Stimulated activated memory B cell treated with anti-CD40 and anti-IgM and Interleukin-4, amounts not matched to agents 10 μg/mL and 1 μg/mL and 100 μg/mL, for 72 hours (primary cell): ENCODE results near the gene NRN1L.
"Not testable (repeated sequence)": the region's sequence is repeated elsewhere in the genome, so short reads cannot be mapped to it uniquely, and the experiment has no call there.

Experiments
- ATAC-seq: fragments of 150-1000 bp; cut with Tn5 transposase; 2 replicates; pipeline ENCODE4 v1.10.0; 2021
- H3K27ac Mint-ChIP-seq: one replicate; pipeline ENCODE4 v1.8.0; 2022; ENCODE audit warnings: mild to moderate bottlenecking, mixed read lengths
- H3K27me3 Mint-ChIP-seq: one replicate; pipeline ENCODE4 v1.8.0; 2022; ENCODE audit warnings: mixed read lengths
- H3K36me3 Mint-ChIP-seq: one replicate; pipeline ENCODE4 v1.8.0; 2022; ENCODE audit warnings: mixed read lengths
- H3K4me1 Mint-ChIP-seq: one replicate; pipeline ENCODE4 v1.8.0; 2022; ENCODE audit warnings: mixed read lengths
- H3K4me3 Mint-ChIP-seq: one replicate; pipeline ENCODE4 v1.8.0; 2022; ENCODE audit warnings: mild to moderate bottlenecking, moderate library complexity, mixed read lengths
- H3K9me3 Mint-ChIP-seq: one replicate; pipeline ENCODE4 v1.8.0; 2022; ENCODE audit warnings: mixed read lengths

NRN1L gene

GRCh38 chr16:67884684-67885083 lies at the start of gene NRN1L:
TSS of gene NRN1L (plus strand) at chr16:67884885. CDS start at chr16:67884904, 19 bp downstream.
- Mint-ChIP-seq H3K27ac (no peak within 1 kb of the TSS), H3K4me3 (no peak within 1 kb of the TSS), H3K4me1 (peaks cover 9% of the 10 kb centered on the region), H3K36me3 (peaks cover 43% of the 10 kb centered on the region), H3K27me3 (no peaks in the 10 kb centered on the region), H3K9me3 (no peaks in the 10 kb centered on the region)
- no peak for ATAC-seq

DNA sequence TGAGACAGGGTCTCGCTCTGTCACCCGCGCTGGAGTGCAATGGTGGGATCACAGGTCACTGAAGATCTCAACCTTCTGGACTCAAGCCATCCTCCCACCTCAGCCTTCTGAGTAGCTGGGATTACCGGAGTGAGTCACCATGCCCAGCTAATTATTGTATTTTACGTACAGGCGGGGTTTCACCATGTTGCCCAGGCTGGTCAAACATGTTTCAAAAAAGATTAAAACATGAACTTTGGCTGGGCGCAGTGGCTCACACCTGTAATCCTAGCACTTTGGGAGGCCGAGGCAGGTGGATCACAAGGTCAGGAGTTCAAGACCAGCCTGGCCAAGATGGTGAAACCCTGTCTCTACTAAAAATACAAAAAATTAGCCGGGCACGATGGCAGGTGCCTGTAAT lies 47.5 kb upstream of the NRN1L start:
- not testable (repeated sequence) for H3K27ac Mint-ChIP-seq
- H3K4me1 Mint-ChIP-seq, result peaks cover 25% of the 10 kb centered on the region

DNA sequence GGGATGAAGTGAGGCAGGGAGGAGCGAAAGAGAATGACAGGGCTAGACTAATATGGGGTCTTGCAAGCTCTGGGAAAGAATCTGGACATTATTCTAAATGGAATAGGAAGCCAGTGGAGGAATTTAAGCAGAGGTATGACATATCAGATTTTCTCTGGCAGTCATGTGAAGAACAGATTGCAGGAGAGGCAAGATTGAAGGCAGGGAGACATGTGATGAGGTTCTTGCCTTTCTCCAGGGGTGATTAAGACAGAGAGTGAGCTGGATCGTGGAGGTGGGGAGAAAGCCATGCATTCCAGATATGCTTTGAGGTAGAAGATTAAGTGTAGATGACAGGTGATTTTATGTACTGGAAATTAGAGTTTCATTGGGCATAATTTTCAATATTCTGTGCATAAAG lies 46.9 kb upstream of the NRN1L start:
- H3K27me3 Mint-ChIP-seq, result no peaks in the 10 kb centered on the region

More for the DNA sequence above, 47.5 kb upstream of the NRN1L start:
- not testable (repeated sequence) for H3K36me3 Mint-ChIP-seq, H3K4me3 Mint-ChIP-seq, H3K9me3 Mint-ChIP-seq, ATAC-seq, H3K27me3 Mint-ChIP-seq

DNA sequence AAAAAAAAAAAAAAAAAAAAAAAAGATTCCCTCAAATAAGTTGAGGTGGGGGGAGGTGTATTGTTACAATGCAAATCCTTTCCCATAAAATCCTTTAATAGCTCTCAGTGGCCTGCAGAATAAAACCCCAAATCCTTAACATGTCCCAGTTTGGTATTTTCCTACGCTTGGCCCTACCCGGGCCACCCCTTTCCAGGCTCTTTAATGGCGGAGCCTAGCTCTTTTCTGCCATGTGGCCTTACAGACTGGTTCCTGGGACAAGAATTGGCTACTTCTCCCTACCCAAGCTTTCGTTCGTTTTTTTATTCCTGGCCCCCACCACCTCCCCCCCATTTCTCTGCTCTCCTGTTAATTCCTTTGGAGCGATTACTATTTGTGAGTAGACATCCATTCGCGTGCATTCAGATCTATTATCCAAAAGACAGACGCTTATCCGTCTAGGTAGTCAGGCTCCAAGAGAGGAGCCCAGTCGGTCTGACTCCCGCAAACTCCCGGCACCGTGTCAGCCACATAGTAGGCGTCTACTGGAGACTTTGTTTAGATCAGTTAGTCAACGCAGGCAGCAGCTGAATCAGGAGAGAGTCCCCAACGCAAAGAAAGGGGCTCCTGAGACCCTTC lies 43.4 kb upstream of the NRN1L start:
- Mint-ChIP-seq H3K4me3 (peak overlapping the region; percentile 98), H3K36me3 (peaks cover 5% of the 10 kb centered on the region), H3K9me3 (no peaks in the 10 kb centered on the region), H3K27ac (peak overlapping the region; percentile 92), H3K27me3 (no peaks in the 10 kb centered on the region), H3K4me1 (peaks cover 34% of the 10 kb centered on the region)
- ATAC-seq, result no peak

More for the DNA sequence above, 46.9 kb upstream of the NRN1L start:
- no peak for ATAC-seq
- no peaks in the 10 kb centered on the region for H3K36me3 Mint-ChIP-seq
- H3K4me1 Mint-ChIP-seq, result peaks cover 19% of the 10 kb centered on the region
- H3K4me3 Mint-ChIP-seq, result no peak overlapping the region
- H3K9me3 Mint-ChIP-seq, result no peaks in the 10 kb centered on the region
- H3K27ac Mint-ChIP-seq, result no peak overlapping the region

DNA sequence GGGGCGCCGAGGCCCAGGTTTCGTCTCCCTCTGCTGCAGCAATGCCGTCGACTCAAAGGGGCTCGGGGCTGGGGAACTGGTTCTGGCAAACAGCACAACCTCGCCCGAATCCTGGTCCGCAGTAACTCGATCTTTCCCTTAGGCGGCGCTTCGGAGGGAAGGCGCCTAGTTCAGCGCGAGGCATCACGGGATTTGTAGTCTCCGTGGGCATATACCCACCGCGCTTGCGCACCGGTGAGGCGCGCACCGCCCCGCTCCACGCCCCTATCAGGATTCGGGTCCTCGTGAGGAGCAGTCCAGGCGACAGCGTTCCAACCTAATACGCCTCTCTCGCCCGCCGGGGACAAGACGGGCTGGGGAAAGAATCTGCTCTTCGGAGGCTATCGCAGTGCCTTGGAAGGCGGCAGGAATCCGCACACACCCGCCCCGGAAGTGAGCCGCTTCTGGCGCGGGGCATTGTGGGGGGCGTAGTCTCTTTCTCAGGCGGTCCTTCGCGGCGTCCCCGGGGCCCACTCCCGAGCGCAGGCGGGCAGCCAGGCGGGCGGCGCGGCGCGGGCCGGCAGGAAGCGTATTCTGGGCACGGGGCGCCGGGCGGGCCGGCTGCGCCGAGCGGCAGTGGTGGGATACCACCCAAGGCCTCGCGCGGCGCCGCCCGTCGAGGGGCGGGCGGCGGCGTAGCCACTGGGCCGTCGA lies 42.7 kb upstream of the NRN1L start, which contains the start of gene THAP11:
Gene THAP11 (plus strand): TSS at position 505 of the 693 bp plus-strand sequence. CDS start 235 bp downstream, outside the sequence.
- Mint-ChIP-seq H3K9me3 (no peaks in the 10 kb centered on the region), H3K4me3 (peak within 1 kb of the TSS; percentile 98), H3K4me1 (peaks cover 34% of the 10 kb centered on the region), H3K36me3 (peaks cover 5% of the 10 kb centered on the region), H3K27me3 (no peaks in the 10 kb centered on the region), H3K27ac (peak within 1 kb of the TSS; percentile 92)
- peak; percentile 77 for ATAC-seq

DNA sequence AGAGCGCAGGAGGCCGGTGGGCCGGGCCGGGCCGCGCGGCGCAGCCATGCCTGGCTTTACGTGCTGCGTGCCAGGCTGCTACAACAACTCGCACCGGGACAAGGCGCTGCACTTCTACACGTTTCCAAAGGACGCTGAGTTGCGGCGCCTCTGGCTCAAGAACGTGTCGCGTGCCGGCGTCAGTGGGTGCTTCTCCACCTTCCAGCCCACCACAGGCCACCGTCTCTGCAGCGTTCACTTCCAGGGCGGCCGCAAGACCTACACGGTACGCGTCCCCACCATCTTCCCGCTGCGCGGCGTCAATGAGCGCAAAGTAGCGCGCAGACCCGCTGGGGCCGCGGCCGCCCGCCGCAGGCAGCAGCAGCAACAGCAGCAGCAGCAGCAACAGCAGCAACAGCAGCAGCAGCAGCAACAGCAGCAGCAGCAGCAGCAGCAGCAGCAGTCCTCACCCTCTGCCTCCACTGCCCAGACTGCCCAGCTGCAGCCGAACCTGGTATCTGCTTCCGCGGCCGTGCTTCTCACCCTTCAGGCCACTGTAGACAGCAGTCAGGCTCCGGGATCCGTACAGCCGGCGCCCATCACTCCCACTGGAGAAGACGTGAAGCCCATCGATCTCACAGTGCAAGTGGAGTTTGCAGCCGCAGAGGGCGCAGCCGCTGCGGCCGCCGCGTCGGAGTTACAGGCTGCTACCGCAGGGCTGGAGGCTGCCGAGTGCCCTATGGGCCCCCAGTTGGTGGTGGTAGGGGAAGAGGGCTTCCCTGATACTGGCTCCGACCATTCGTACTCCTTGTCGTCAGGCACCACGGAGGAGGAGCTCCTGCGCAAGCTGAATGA lies 42.0 kb upstream of the NRN1L start:
- peaks cover 5% of the 10 kb centered on the region for H3K36me3 Mint-ChIP-seq
- H3K9me3 Mint-ChIP-seq, result no peaks in the 10 kb centered on the region
- peak overlapping the region; percentile 92 for H3K4me3 Mint-ChIP-seq
- peak; percentile 62 for ATAC-seq
- peaks cover 39% of the 10 kb centered on the region for H3K4me1 Mint-ChIP-seq
- peak overlapping the region; percentile 92 for H3K27ac Mint-ChIP-seq
- no peaks in the 10 kb centered on the region for H3K27me3 Mint-ChIP-seq

DNA sequence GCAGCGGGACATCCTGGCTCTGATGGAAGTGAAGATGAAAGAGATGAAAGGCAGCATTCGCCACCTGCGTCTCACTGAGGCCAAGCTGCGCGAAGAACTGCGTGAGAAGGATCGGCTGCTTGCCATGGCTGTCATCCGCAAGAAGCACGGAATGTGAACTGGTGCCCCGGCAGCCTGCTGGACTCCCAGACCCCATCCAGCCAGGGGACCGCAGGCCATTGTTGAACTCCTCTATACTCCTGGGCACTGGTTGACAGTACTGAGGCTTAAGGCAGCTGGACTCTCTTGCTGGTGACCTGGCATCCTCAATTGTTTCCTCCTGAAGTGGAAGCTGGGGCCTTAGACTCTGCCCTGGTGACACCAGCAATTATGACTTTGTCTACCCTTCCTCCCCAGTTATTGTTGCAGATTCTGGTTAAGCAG lies 41.3 kb upstream of the NRN1L start:
- peaks cover 46% of the 10 kb centered on the region for H3K4me1 Mint-ChIP-seq
- no peaks in the 10 kb centered on the region for H3K27me3 Mint-ChIP-seq
- H3K4me3 Mint-ChIP-seq, result peak overlapping the region; percentile 92
- ATAC-seq, result no peak
- H3K27ac Mint-ChIP-seq, result peak overlapping the region; percentile 92
- H3K9me3 Mint-ChIP-seq, result no peaks in the 10 kb centered on the region
- peaks cover 5% of the 10 kb centered on the region for H3K36me3 Mint-ChIP-seq

DNA sequence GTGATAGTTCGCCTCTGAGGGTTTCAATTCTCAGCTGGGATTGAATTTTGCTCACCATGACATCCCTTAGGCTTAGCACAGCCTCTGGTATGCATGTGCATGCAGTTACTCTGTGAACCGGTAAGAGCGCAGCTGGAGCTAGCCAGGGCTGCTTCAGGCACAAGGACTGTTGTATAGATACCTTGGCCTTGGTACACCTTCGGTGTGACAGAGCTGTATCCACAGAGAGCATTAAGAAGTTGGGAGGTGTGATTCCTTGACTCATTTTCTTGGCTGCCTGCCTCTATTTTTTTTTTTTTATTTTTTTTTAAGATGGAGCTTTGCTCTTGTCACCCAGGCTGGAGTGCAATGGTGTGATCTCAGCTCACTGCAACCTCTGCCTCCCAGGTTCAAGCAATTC lies 40.2 kb upstream of the NRN1L start:
- no peak for ATAC-seq
- Mint-ChIP-seq H3K4me1 (peaks cover 52% of the 10 kb centered on the region), H3K27ac (no peak overlapping the region), H3K36me3 (peaks cover 5% of the 10 kb centered on the region), H3K27me3 (no peaks in the 10 kb centered on the region), H3K4me3 (peak overlapping the region; percentile 11), H3K9me3 (no peaks in the 10 kb centered on the region)

- H3K4me1 Mint-ChIP-seq, result peaks cover 60% of the 10 kb centered on the region
- peak overlapping the region; percentile 87 for H3K27ac Mint-ChIP-seq
Observed at GRCh38 chr16:67845291-67846062, 39.2 kb upstream of the NRN1L start.

DNA sequence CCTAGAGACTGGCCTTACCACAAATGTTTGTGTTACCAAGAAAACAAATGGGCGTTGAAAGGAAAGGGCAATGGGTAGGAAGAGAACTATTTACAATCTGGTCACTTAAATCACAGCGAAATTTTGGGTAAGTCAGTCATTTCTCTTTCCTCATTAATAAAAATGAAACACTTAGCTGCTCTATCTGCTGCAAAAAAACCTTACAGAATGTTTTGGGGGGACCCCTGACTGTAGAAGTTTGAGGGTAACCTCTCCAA lies 38.7 kb upstream of the NRN1L start:
- H3K4me3 Mint-ChIP-seq, result peak overlapping the region; percentile 88
- no peak for ATAC-seq
- peaks cover 12% of the 10 kb centered on the region for H3K36me3 Mint-ChIP-seq
- no peaks in the 10 kb centered on the region for H3K27me3 Mint-ChIP-seq
- peak overlapping the region; percentile 87 for H3K27ac Mint-ChIP-seq
- peaks cover 60% of the 10 kb centered on the region for H3K4me1 Mint-ChIP-seq
- no peaks in the 10 kb centered on the region for H3K9me3 Mint-ChIP-seq

More at GRCh38 chr16:67845291-67846062, 39.2 kb upstream of the NRN1L start:
- Mint-ChIP-seq H3K36me3 (peaks cover 12% of the 10 kb centered on the region), H3K4me3 (peak overlapping the region; percentile 88), H3K9me3 (no peaks in the 10 kb centered on the region), H3K27me3 (no peaks in the 10 kb centered on the region)
- no peak for ATAC-seq

- Mint-ChIP-seq H3K27ac (peak within 1 kb of the TSS; percentile 87), H3K4me1 (peaks cover 59% of the 10 kb centered on the region), H3K9me3 (no peaks in the 10 kb centered on the region), H3K36me3 (peaks cover 12% of the 10 kb centered on the region), H3K4me3 (peak within 1 kb of the TSS; percentile 88), H3K27me3 (no peaks in the 10 kb centered on the region)
- ATAC-seq, result peak; percentile 82
Observed at GRCh38 chr16:67846320-67847063, 38.2 kb upstream of the NRN1L start, which contains the start of gene NUTF2. TSS of gene NUTF2 (plus strand) at chr16:67846933. CDS start at chr16:67865131, 18,198 bp downstream.

DNA sequence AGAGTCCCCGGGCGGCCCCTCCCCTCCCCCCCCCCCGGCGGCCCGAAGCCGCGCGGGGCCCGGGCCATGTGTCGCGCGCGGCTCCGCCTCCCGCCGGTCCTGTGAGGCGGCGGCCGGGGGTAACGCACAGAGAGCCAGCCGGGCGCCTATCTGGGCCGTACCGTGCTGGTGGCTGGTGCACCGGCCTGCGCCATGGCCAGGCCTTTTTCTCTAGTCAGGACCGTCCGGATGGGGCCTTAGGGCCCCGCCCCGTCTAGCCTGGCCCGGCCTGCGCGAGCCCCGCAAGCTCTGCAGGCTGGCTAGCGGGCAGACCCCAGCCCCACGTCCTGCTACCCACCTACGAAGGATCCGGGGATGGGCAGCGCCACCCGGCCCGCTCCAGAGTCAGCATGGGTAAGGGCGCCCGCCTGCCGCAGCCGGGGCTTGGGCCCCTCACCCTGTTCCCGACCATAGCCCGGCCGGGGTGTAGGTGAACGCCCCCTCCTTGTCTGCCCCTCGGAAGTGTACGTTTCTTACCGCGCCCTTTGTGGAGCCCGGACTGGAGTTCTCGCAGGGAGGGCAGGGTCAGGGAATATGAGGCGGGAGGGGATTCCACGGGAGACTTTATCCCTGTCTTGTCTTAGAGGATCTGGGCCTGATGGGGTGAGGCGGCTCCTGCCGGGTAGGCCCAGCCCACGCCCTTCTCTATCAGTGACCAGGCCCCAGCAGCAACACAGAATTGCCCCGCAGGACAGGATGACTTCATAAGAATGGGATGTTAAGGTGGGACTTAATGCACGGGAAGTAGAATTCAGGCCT lies 37.4 kb upstream of the NRN1L start, which contains the start of gene CENPT:
Gene CENPT (minus strand): TSS at position 630 of the 798 bp plus-strand sequence. CDS start 13,834 bp downstream, outside the sequence.
- Mint-ChIP-seq H3K27ac (peak within 1 kb of the TSS; percentile 87), H3K4me3 (peak within 1 kb of the TSS; percentile 88), H3K9me3 (no peaks in the 10 kb centered on the region), H3K27me3 (no peaks in the 10 kb centered on the region), H3K36me3 (peaks cover 12% of the 10 kb centered on the region), H3K4me1 (peaks cover 56% of the 10 kb centered on the region)
- peak; percentile 69 for ATAC-seq

DNA sequence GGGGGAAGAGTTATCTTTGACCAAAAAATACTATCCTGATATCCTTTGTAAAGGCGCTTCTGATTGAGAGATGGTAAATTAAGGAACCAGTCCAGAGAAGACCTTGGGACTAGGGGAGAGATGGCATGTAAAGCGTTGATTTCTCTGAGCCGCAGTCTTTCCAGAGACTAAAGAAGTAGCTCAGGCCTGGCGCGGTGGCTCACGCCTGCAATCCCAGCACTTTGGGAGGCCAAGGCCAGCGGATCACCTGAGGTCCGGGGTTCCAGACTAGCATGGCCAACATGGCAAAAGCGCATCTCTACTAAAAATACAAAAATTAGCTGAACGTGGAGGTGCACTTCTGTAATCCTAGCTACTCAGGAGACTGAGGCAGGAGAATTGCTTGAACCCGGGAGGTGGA lies 36.6 kb upstream of the NRN1L start:
- no peak for ATAC-seq
- peak overlapping the region; percentile 87 for H3K27ac Mint-ChIP-seq
- H3K36me3 Mint-ChIP-seq, result peaks cover 12% of the 10 kb centered on the region
- H3K27me3 Mint-ChIP-seq, result no peaks in the 10 kb centered on the region
- H3K9me3 Mint-ChIP-seq, result no peaks in the 10 kb centered on the region
- H3K4me3 Mint-ChIP-seq, result peak overlapping the region; percentile 86
- peaks cover 53% of the 10 kb centered on the region for H3K4me1 Mint-ChIP-seq
